Raji (cell line): ENCODE measurements around the gene AKAP11.

Source experiments
- POLR2A ChIP-seq: IDR thresholded peaks from 2 replicates; pipeline ENCODE4 v1.6.1; 2011; ENCODE audit warnings: low read depth, low read length, control low read depth; ENCODE audit not compliant: insufficient read depth

Gene AKAP11

GRCh38 chr13:42355491-42356183 is 83.7 kb downstream of the AKAP11 start:
- no peak for TF ChIP-seq POLR2A

- TF ChIP-seq POLR2A: no peak
Measured at GRCh38 chr13:42356184-42356575, 84.2 kb downstream of the AKAP11 start.

GRCh38 chr13:42360046-42360574 is 88.2 kb downstream of the AKAP11 start:
- no peak for TF ChIP-seq POLR2A

GRCh38 chr13:42361701-42362100 is 89.7 kb downstream of the AKAP11 start:
- TF ChIP-seq POLR2A: no peak

GRCh38 chr13:42363941-42364612 is 92.1 kb downstream of the AKAP11 start:
- TF ChIP-seq POLR2A: no peak

- TF ChIP-seq POLR2A: no peak
Measured at GRCh38 chr13:42364613-42365000, 92.7 kb downstream of the AKAP11 start.

- TF ChIP-seq POLR2A: no peak
Measured at GRCh38 chr13:42367831-42368230, 95.9 kb downstream of the AKAP11 start.

- no peak for TF ChIP-seq POLR2A
Measured at GRCh38 chr13:42369071-42369797, 97.3 kb downstream of the AKAP11 start.

GRCh38 chr13:42370229-42370628 is 98.3 kb downstream of the AKAP11 start:
- no peak for TF ChIP-seq POLR2A
